GM12873 (cell line): ENCODE results near the gene TF.

Source experiments
- CTCF ChIP-seq: IDR thresholded peaks from 2 replicates; pipeline ENCODE4 v1.5.1; 2012; ENCODE audit warnings: low read depth, mild to moderate bottlenecking, moderate library complexity, low read length, control low read depth; ENCODE audit not compliant: insufficient read depth; ENCODE audit errors: missing control alignments

The TF gene

GRCh38 chr3:133747907-133748639 lies 1.9 kb downstream of the TF start:
- TF ChIP-seq CTCF, result no peak

GRCh38 chr3:133749427-133750258 lies 3.5 kb downstream of the TF start:
- no peak for TF ChIP-seq CTCF

DNA sequence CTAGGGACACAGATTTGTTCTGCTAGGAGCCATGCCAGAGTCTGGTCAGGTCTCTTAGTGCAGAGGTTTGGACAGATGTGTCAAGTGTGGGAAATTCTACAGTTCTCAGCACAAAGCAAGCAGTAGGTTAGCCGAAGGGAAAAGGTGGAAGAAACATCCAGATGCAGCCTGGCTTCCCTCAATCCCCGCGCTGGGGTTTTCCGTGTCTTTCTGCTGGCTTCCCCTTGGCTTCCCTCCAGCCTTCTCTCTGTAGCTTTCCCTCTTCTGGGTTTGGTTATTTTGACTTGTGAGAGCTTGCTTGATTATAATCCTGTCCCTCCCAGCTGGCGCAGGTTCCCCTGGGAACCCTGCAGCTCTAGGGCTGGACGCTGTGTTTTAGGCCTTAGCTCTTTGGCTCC lies 4.1 kb downstream of the TF start:
- TF ChIP-seq CTCF, result no peak

GRCh38 chr3:133753107-133753778 lies 7.0 kb downstream of the TF start:
- no peak for TF ChIP-seq CTCF

DNA sequence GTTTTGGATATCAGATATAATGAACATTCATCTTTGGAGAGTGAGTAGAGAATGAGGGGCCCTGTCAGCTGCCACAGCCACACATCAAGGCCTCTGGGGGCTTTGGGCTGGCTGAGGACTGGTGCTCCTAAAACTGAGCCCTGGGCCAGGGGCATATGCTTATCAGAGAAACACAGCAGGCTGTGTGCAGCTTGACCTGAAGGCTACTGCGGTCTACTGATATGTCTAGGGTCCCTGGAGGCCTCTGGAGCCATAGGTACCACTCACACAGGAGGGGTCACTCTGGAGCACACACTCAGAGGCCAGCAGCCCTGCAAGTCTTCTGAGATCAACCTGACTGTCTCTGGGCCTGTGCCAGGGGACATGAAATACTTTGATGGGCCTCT lies 7.6 kb downstream of the TF start:
- TF ChIP-seq CTCF, result no peak

- no peak for TF ChIP-seq CTCF
These were observed 8.3 kb downstream of the TF start for GRCh38 chr3:133754455-133754854.
